GM18520 (cell line): ENCODE results near the gene IPO4.

Experiments used
- ATAC-seq: cut with Tn5 transposase; IDR thresholded peaks from one replicate; pipeline ENCODE4 v1.9.1; 2021; ENCODE audit not compliant: unreplicated experiment

The IPO4 gene

DNA sequence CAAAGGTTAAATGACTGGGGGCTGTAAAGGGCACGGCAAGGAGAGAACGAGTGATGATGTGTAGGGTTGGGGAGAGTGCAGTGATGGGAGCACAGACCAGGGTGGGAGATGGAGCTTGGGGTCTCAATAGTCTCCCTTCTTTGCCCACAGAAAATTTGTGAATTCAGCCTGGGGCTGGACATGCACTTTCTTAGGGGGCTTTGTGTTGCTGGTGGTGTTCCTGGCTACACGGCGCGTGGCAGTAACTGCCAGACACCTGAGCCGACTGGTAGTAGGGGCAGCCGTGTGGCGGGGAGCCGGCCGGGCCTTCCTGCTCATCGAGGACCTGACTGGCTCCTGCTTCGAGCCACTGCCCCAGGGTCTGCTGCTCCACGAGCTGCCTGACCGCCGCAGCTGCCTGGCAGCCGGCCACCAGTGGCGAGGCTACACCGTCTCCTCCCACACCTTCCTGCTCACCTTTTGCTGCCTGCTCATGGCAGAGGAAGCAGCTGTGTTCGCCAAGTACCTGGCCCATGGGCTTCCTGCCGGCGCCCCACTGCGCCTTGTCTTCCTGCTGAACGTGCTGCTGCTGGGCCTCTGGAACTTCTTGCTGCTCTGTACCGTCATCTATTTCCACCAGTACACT lies 56.4 kb downstream of the IPO4 start:
- no peak for ATAC-seq

GRCh38 chr14:24131549-24131966 lies 57.1 kb downstream of the IPO4 start:
- no peak for ATAC-seq

- no peak for ATAC-seq
Measured at GRCh38 chr14:24130717-24131548, 57.7 kb downstream of the IPO4 start.

DNA sequence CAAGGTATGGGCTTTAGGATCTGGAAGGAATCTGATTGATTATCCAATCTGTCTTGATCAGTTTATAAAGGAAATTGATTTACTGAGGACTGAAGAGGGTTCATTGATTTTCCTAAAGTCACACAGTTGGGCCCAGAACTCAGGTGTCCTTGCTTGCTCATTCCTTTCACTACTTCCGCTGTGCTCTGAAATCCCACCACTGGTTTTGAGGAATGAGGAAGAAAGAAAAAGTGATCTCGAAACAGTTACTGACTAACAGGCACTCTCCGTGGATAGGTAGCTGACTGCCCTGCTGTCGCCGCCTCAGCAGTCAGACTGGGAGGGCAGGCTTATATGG lies 58.3 kb downstream of the IPO4 start, which contains the start of gene FITM1:
Gene FITM1 (plus strand): TSS at position 280 of the 337 bp plus-strand sequence. CDS start 905 bp downstream, outside the sequence.
- no peak for ATAC-seq
